Left renal cortex interstitium (tissue), 4 donors: Measurements from ENCODE around the gene SLC44A2. TPM values are rescaled to one million over a fixed set of nuclear protein-coding genes. Genes with fewer than 3 reads are reported as not detected.

Source experiments
- DNase-seq, 4 donors: peaks; one replicate each; pipeline ENCODE4 v3.0.0-alpha.2; 2013; ENCODE audit warnings: low read depth in 4 of 4, low spot score in 2 of 4, missing footprints in 1 of 4
- polyA plus RNA-seq, 4 donors: library from polyadenylated mRNA; unstranded; fragments of 120-200 nt; gene quantifications; one replicate each; pipeline ENCODE4 v1.2.1, GENCODE V29; 2013; ENCODE audit not compliant: insufficient read length in 4 of 4

SLC44A2 gene
- polyA plus RNA-seq: 100 to 1,000 TPM; 181 to 206 (median 189) TPM

- peak in 2 of 4 donors; percentile 69 to 78 for DNase-seq
Measured at GRCh38 chr19:10625003-10625761, at the start of gene SLC44A2. Gene SLC44A2 (plus strand): TSS chr19:10625553. CDS start chr19:10625634, 81 bp downstream.

GRCh38 chr19:10577951-10578350 is 47.4 kb upstream of the SLC44A2 start:
- no peak for DNase-seq

GRCh38 chr19:10580979-10581631 is 44.2 kb upstream of the SLC44A2 start:
- DNase-seq: peak in 2 of 4 donors; percentile 75 to 88

GRCh38 chr19:10582091-10582490 is 43.3 kb upstream of the SLC44A2 start:
- DNase-seq: no peak

- no peak for DNase-seq
Measured at GRCh38 chr19:10583036-10583776, 42.1 kb upstream of the SLC44A2 start.

- DNase-seq: no peak
Measured at GRCh38 chr19:10586396-10586795, 39.0 kb upstream of the SLC44A2 start.

- no peak for DNase-seq
Measured at GRCh38 chr19:10587022-10587838, 38.1 kb upstream of the SLC44A2 start, which contains the start of gene AP1M2. Gene AP1M2 (minus strand): TSS chr19:10587312. CDS start chr19:10587231, 81 bp downstream.

GRCh38 chr19:10587839-10588150 is 37.6 kb upstream of the SLC44A2 start:
- DNase-seq: no peak

GRCh38 chr19:10593148-10593547 is 32.2 kb upstream of the SLC44A2 start:
- DNase-seq: no peak

- no peak for DNase-seq
Measured at GRCh38 chr19:10593820-10594637, 31.3 kb upstream of the SLC44A2 start.

- no peak for DNase-seq
Measured at GRCh38 chr19:10600149-10600548, 25.2 kb upstream of the SLC44A2 start.

GRCh38 chr19:10601999-10602329 is 23.4 kb upstream of the SLC44A2 start:
- no peak for DNase-seq

- peak in 2 of 4 donors; percentile 37 to 59 for DNase-seq
Measured at GRCh38 chr19:10602330-10603083, 22.8 kb upstream of the SLC44A2 start.

GRCh38 chr19:10603084-10603872 is 22.1 kb upstream of the SLC44A2 start:
- no peak for DNase-seq

GRCh38 chr19:10603873-10604459 is 21.4 kb upstream of the SLC44A2 start:
- no peak for DNase-seq

GRCh38 chr19:10604460-10604980 is 20.8 kb upstream of the SLC44A2 start:
- DNase-seq: no peak

- DNase-seq: no peak
Measured at GRCh38 chr19:10611907-10612306, 13.4 kb upstream of the SLC44A2 start.
